ENCODE data around the gene PIK3R5.

The PIK3R5 gene

DNA sequence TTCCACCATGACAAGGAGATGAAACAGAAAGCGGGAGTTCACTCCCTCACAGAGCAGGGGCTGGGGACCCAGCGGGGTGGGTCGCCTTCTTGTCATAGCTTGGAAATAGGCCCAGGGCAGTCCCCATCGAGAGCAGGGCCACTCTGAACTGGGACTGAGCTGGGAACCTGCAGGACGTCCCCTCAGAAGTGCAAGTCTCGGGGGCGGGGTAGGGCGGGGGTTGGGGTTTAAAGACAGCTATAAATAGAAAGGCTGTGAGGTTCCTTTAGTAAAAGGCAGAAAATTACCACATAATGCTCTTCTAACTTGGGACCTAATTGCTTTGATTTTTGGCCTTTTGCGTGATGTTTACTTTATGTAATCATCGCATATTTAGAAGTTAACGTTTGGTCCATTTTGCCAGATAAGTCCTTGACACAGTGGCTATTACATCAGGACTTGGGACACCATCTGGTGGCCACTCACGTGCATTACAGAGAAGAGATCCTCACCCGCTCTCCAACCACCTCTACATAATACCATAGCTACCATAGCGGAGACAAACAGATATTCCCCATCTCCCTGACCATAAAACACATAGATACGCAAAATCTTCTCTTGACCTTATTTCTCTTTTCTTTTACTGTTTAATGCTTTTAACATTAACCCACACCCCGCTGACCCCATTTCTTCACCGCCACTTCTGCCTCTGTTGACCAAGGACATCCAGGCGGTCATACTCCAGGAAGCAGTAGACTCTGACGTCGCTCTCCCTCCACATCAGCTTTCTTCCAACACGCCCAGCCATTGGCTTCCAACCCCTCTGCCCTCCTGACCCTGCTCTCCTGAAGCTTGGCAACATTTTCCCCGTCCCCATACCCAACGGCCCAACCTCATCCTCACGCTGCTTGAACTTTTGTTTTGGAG, 70.6 kb downstream of the PIK3R5 start:
- DNase-seq (ENCODE audit: low read depth), result peak; percentile 24

DNA sequence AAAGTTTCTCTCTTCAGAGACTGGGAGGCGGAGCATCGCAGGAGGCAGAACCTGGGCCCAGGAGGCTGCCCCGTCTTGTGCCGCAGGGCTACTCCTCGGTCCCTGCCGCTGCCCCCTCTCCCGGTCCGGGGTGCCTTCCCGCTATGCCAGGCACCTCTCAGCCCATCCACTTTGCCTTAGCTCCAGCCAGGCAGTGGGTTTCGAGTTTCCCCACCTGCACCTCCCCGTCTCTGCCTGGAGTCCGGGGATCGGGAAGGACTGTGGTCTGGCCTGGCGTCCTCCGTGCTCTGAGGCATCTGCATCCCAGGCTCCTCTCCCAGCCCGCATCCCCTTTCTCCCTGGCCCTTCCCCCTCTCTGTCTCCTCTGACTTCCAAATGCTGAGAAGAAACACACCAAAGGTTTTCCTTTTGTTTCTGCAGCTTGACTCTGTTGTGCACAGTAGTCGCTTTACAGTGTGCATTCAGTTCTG, 71.3 kb downstream of the PIK3R5 start:
- no peak for DNase-seq (ENCODE audit: low read depth)

DNA sequence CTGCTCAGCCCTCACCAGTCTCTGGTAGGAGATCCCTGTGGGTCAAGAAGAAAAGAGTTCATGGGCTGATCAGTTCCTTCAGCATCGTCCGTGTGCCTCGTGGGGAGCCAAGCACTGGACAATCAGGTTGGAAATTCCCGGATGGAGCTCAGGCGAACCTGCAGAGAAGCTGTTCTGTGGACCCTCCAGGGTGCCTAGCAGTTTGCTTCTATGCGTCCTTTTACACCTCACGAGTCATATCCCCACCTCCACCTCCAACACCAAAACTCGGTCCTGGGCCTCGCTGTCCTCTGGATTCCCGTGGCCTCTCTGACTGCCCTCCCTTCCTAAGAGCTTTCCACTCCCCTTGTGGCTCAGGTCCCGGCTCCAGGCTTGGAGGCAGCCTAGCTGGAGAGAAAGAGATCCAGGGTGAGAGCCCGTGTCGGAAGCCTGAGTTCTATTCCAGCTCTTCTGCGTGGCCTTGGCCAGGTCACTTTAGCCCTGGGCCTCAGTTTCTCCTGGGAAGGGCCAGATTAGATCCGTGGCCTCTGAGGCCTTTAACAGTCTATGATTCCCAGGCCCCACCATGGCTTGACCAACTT, 71.8 kb downstream of the PIK3R5 start:
- DNase-seq (ENCODE audit: low read depth), result no peak

DNA sequence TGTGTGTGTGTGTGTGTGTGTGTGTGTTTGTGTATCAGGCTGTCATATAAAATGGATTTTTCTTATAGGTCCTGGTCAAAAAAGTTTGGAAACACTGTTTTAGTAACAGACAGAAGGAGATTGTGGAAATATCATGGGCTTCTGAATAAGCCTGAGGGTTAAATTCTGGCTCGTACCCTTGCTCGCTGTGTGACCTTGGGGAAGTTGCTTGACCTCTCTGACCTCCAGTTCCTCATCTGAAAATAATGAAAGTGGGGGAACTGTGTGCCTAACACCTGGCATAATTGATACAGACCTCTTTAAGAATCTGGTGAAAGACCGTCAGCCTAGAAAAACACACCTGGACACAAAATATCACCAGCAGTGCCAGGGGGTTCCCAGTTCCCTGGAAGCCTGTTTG, 72.4 kb downstream of the PIK3R5 start:
- DNase-seq (ENCODE audit: low read depth), result no peak

DNA sequence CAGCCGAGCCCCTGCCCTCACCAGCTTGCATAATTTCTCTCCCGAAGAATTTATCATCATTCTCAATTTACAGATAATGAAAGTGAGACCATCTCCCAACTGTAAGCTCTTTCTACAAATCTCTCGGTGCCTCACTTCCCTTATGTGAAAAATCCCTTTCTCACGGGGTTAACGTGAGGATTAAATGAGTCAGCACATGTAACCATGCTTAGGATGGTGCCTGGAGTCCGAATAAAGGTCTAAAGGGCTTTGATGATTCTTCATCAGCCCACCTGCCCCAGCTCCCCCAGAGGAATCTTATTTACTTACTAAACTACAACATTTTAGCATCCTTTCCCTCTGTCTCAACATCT, 73.2 kb downstream of the PIK3R5 start:
- DNase-seq (ENCODE audit: low read depth), result no peak

DNA sequence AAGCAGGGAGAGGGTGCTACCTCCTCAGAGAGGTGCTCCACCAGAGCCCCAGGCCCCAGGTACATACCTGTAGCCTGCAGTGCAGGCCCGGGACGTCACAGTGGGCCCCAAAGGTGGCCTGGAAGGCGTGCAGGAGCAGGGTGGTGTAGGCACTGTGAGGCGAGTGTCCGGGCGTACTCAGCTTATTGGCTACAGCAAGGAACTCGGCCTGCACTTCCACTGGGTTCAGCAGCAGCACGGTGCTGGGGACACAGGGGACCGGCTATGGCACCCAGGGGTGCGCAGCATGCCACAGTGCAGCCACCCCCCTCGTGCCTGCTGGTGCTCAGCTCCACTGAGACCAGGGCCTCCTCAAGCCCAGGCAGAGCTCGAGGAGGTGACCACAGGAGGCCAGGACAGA, 74.8 kb downstream of the PIK3R5 start:
- no peak for DNase-seq (ENCODE audit: low read depth)

DNA sequence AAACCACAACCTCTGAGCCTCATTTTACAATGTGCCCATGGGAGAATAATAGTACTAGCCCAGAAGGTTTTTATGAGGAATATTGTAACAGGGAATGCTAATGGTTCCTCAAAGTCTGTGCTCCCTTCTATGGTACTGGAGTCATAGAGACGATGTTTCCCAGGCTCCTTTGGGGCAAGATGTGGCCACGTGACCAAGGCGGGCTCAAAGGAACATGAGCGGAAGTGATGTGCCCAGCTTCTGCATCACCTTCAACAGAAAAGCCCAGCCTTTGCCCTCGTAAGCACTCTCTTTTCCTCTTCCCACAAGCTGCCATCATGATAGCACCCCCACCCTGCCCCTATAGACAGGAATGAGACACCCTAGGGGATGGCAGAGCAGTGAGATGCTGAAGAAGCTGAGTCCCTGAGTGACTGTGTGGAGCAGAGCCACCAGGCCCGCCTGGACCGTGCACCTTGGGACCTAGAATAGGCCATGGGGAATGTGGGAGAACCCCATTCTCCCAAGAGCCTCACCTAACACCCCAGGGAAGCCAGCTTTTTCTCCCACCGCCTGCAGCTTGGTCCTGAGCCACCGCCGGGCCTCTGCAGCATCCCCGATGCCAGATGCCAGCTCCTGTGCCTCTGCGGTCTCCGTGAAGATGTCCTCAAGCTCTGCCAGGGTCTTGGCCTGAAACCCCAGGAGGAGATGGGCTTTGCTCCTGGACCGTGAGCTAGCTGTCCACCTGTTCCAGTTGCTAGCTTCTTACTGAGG, 75.9 kb downstream of the PIK3R5 start:
- DNase-seq (ENCODE audit: low read depth), result no peak

DNA sequence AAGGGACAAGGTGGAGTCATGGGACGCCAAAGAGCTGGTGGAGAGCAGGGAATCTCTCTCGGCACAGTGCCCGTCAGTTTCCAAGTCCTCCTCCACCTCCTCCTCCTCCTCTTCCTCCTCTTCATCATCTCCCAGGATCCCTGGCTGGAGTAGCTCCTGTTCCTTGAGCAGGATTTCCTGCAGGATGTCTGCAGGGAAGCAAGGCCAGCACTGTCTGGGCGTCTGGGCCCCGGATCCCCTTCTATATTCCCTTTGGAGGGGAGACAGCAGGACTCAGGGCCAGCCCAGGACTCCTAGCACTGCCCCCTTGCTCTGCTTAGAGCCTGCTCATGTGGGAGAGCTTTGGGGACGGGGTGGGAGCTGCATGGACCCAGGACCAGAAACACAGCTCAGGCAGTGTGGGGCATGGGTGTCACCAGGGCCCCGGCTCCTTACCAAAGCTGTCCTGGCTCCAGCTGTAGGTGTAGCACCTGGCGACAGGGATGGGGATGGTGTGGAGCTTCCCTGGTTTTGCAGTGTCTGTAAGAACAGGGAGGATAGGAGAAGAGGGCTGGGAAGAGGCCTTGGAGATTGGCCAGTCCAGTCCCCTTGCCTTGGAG, 76.7 kb downstream of the PIK3R5 start:
- DNase-seq (ENCODE audit: low read depth), result no peak

DNA sequence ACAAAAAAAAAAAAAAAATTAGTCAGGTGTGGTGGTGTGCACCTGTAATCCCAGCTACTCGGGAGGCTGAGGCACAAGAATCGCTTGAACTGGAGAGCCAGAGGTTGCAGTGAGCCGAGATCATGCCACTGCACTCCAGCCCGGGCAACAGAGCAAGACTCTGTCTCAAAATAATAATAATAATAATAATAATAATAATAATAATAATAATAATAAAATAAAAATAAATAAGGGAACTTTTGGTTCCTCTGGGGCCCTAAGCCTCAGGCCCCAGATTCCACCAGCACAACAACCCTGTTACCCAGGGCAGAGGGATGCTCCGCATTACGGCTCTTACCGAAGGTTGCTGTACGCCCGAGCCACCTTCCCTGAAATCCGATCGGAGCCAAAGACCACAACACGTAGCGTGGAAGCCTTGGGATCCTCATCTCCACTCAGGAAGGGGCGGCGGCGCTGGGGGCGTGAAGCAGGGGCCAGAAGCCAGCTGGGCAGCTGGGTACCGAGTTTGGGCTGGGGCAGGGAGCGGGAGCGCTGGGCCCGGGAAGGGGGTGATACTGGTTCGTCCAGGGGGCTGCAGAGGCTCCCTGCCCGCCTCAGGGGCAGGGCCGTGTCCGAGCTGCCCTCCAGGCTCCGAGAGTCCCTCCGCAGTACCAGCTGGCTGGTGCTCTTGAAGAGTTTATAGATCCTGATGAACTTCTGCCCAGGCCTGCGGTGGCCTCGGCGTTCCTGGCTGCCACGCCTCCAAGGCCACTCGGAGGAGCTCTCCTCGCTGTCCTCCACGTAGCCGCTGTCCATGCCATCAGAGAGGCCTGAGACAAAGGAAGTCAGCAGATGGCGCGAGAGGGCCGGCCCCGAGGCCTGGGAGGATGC, 77.4 kb downstream of the PIK3R5 start:
- no peak for DNase-seq (ENCODE audit: low read depth)

DNA sequence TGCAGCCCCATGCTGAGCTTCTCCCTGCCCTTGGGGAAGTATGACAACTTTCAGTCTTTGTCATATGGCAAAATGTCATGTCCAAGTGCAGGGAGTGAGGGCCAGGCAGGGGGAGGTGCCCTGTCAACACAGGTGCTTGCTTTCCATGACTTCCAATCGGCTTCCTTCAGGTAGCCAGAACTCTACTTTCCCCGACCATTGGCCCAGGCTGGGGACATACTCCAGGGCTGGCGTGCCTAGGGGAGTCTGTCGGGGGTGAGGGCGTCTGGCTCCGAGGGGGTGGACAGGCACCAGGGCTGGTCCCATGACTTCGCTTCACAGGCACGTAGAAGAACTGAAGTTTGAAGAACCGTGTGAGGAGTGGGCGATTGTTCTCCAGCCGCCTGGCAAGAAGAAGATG, 78.2 kb downstream of the PIK3R5 start:
- DNase-seq (ENCODE audit: low read depth), result no peak

DNA sequence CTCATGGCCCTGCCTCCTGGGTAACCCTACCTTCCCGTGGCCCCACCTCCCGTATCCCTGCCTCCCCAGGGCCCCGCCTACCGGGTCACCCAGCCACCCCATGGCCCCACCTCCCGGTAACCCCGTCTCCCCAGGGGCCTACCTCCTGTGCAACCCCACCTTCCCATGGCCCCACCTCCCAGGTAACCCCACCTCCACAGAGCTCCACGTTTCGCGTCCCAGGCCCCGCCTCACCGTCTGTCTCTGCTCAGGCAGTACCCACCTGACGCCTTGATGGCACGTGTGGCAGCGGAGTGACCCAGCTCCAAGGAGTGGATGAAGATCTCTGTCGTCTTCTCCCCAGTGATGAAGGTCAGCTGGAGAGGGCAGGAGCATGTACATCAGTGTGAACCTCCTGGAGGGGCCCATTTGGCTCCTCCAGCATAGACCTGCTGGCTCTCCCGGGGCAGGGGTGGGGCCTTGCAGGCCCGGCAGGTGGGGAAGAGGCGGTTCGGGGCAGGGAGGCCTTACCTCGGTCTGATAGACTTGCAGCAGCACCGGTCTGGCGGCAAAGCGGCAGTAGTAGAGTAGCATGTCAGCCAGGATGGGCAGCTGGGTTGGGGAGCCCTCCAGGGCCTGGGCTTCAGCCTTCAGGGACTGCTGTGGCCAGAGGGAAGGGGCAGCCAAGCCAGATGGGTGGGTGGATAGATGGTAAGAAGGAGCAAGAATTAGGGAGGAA, 79.4 kb downstream of the PIK3R5 start:
- DNase-seq (ENCODE audit: low read depth), result no peak

DNA sequence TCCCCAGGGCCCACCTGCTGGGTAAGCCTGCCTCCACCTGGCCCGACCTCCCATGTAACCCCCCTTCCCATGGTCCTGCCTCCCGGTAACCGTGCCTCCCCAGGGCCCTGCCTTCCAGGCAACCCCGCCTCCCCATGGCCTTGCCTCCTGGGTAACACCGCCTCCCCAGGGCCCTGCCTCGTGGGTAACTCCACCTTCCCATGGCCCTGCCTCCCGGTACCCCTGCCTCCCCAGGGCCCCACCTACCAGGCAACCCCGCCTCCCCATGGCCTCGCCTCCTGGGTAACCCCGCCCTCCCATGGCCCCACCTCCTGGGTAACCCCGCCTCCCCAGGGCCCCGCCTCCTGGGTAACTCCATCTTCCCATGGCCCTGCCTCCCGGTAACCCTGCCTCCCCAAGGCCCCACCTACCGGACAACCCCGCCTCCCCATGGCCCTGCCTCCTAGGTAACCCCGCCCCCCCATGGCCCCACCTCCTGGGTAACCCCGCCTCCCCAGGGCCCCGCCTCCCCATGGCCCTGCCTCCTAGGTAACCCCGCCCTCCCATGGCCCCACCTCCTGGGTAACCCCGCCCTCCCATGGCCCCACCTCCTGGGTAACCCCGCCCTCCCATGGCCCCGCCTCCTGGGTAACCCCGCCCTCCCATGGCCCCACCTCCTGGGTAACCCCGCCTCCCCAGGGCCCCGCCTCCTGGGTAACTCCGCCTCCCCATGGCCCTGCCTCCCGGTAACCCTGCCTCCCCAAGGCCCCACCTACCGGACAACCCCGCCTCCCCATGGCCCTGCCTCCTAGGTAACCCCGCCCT, 80.1 kb downstream of the PIK3R5 start:
- DNase-seq (ENCODE audit: low read depth), result peak; percentile 16

DNA sequence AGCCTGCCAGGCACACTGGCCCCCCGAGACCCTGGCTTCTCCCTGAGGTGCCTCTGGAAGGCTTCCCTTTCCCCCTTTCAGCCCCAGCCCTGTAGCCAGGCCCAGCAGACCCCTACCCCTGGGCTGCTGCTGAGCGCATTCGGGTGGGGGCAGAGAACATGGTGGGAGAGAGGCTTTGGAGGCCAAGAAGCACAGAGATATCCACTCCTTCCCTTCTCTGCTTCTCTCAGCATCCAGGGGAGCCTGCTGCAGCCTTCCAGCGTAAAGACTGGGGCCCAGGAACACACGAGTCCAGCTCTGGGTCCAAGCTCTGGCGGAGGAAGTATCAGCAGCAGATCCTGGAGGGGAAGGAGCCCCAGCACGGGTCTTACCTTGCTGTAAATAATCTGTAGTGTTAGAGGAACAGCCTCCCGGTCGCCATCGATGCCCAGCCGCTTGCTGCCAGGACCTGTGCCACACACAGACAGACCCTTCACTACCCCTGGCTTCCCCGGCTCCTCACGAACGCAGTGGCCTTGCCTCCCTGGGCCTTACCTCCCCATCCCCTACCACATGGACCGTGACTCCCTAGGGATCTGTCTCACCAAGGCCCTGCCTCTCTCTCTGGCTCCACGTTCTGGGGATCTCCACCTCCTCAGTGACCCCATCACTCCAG, 81.0 kb downstream of the PIK3R5 start:
- DNase-seq (ENCODE audit: low read depth), result no peak

DNA sequence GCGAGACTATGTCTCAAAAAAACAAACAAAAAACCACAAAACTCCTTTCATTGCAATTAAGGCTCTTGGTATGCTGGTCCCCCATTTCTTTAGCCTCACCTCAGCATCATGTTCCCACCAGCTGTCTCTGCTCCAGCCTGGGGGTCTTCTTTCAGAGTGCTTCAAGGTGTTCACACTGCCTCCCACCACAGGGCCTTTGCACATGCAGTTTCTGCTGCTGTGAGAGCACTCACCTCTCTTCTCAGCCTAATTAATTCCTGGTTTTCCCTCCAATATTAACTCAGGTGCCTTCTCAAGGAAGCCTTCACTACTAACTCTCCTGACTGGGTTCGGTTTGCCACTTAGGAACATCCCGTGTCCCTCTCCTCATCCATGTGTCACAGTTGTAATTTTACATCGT, 82.2 kb downstream of the PIK3R5 start:
- DNase-seq (ENCODE audit: low read depth), result no peak

DNA sequence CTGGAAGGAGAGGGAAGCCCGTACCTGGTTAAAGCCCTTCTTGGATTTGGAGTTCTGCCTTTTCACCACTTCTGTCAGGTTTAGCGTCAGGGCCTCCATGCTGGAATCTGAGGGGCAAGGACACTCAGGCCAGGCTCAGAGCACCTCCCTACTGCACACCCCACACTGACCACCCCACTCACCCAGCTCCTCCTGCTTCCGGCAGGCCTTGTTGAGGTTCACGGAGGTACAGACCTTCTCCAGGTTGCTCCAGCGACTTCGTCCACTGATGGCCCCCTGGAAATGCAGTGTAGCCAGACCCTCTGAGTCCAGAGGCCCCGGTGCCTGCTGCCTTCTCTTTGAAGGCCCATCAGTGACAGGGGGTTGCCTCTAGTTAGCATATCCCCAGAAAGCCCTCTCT, 83.9 kb downstream of the PIK3R5 start:
- DNase-seq (ENCODE audit: low read depth), result no peak

DNA sequence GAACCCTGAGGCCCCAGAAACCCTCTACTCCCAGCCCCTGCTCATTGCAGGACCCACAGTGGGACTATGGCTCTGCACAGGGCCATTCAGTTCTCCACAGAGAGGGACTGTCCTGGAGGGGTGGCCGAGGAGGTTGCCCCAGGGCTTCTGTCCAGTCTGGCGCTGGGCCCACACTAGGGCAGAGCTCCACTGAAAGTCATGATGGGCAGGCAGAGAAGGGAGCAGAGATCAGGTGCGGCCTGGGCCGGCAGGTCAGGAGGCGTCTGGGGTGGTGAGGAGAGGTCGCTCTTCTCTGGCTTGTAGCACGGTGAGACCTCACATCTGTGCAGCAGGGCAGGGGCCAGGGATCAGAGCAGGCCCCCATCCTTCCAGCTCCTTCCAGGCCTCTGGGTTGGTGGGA, 85.0 kb downstream of the PIK3R5 start:
- no peak for DNase-seq (ENCODE audit: low read depth)

DNA sequence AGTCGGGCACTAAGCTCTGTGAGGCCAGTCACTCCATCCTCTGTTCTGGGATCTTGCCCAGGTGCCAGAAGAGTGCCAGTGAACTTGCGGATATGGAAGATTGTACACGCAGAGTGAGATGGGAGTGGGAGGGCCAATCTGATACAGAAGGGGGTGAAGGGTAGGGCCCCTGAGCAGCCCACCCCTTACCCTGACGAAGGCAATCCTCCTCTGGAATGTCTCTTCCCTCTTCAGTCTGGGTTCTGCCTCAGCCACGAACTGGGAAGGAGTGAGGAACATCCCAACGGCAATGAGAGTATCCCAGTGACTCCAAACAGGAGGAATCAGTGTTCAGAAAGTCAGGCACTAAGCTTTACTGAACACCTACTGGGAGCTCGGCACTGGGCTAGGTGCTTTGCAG, 86.1 kb downstream of the PIK3R5 start:
- DNase-seq (ENCODE audit: low read depth), result no peak

DNA sequence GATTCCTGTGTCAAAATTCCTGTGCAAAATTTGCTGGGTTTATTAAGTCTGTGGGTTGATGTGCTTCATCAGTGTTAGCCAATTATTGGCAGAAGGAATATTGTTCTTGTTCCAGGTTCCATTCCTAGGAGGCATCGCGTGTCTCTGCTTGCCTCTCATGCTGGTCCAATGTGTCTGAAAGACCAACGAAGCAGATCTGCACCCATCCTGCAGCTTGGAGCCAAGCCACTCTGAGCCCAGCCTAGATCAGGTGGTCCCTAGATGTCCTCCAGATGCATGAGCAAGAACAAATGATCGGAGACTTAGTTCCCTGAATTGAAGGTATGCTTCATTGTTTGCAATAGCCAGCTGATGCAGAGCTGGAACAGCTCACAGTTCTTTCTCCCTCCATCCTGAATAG, 87.5 kb downstream of the PIK3R5 start:
- no peak for DNase-seq (ENCODE audit: low read depth)

DNA sequence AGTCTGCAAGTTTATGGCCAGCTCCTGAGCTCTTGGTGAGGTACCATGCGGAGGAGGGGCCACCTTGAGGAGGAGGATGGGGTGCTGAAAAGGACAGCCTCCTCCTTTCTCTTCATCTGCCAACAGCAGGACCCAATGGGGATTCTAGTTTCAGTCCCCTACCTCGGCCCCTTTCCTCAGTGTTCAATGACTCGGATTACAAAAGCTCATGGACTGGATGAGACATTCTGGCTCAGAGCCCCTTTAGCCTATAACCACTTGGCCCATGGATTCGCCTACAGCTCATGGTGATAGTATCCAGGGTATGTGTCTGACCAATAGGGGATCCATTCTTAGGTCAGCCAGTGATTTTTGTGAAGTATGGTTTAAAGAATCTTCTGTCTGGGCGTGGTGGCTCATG, 89.5 kb downstream of the PIK3R5 start:
- no peak for DNase-seq (ENCODE audit: low read depth)

DNA sequence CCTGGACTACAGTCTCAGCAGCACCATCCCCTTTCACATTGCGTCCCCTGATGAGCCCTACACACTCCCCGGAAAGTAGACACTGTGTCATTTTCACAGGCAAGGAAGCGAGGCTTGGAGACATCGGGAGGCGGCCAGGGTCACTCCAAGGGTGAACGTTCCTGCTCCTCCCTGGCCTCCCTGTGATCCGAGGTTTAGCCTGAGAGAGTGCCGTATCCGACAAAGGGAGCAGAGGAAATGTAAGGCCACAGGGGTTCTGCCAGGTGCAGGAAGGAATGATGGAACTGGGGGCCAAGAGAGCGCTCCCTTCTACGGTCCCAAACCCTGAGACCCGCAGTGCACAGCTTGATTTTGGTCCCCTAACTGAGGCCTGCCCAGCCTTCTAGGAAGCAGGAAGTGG, 90.1 kb downstream of the PIK3R5 start:
- DNase-seq (ENCODE audit: low read depth), result no peak

All from stimulated activated CD4-positive, alpha-beta T cell treated with anti-CD3 and anti-CD28 coated beads, Interleukin-2, amount 100 ng/mL, for 4 hours (primary cell).